IMR-90 (cell line): Measurements from ENCODE around the gene BTNL3. TPM values are rescaled to one million over a fixed set of nuclear protein-coding genes. Genes with fewer than 3 reads are reported as not detected.

Experiments used
- ATAC-seq: fragments of 200-7000 bp; cut with Tn5 transposase; 2 replicates; pipeline ENCODE4 v1.9.1; 2020; ENCODE audit warnings: low read depth, mild to moderate bottlenecking, moderate library complexity
- BruUV-seq: library from RNA; stranded (reverse); fragments of 400-500 nt; replicated peaks from 2 replicates; lab custom pipeline; 2021; lab: Mats Ljungman, UMichigan
- CTCF ChIA-PET: fragments of 300-600 bp; formaldehyde crosslinking; extraction: SDS; loops from one replicate; lab custom pipeline; 2021; ENCODE audit warnings: antibody characterized with exemption; lab: Yijun Ruan, JAX
- POLR2A ChIA-PET: fragments of 300-600 bp; sonication (Branson Sonifier 250); formaldehyde crosslinking; loops from one replicate; lab custom pipeline; 2022; ENCODE audit warnings: antibody characterized with exemption; ENCODE audit not compliant: unreplicated experiment; lab: Charles Lee
- DNase-seq: peaks from one replicate; pipeline ENCODE4 v3.0.0; 2013
- H2AFZ ChIP-seq: replicated peaks from 2 replicates; pipeline ENCODE3; 2013; ENCODE audit warnings: low read length, mild to moderate bottlenecking; ENCODE audit not compliant: poor library complexity
- H2AK5ac ChIP-seq: 2 replicates; pipeline ENCODE4 v1.6.1; 2013; ENCODE audit warnings: low read depth, low read length, inconsistent platforms
- H2AK9ac ChIP-seq: replicated peaks from 2 replicates; pipeline ENCODE3; 2013; ENCODE audit warnings: mild to moderate bottlenecking, low read depth, low read length, moderate library complexity; ENCODE audit not compliant: poor library complexity
- H2BK120ac ChIP-seq: 2 replicates; pipeline ENCODE4 v1.6.1; 2013; ENCODE audit warnings: low read depth, low read length, inconsistent platforms
- H2BK15ac ChIP-seq: 3 replicates; pipeline ENCODE4 v1.6.1; 2013; ENCODE audit warnings: low read depth, low read length, inconsistent platforms
- H2BK20ac ChIP-seq: 2 replicates; pipeline ENCODE4 v1.6.1; 2013; ENCODE audit warnings: low read depth, mild to moderate bottlenecking, inconsistent platforms, low read length, moderate library complexity
- H2BK5ac ChIP-seq: 2 replicates; pipeline ENCODE4 v1.6.1; 2013; ENCODE audit warnings: mild to moderate bottlenecking, low read depth, low read length, inconsistent platforms; ENCODE audit not compliant: poor library complexity, severe bottlenecking
- H3K14ac ChIP-seq: replicated peaks from 2 replicates; pipeline ENCODE4 v1.6.1; 2013; ENCODE audit warnings: low read depth, low read length, inconsistent platforms
- H3K18ac ChIP-seq: 2 replicates; pipeline ENCODE4 v1.6.1; 2013; ENCODE audit warnings: low read depth, low read length, control low read depth
- H3K23ac ChIP-seq: 2 replicates; pipeline ENCODE4 v1.6.1; 2013; ENCODE audit warnings: low read depth, low read length, inconsistent platforms
- H3K27ac ChIP-seq: 2 replicates; pipeline ENCODE4 v1.5.1; 2013; ENCODE audit warnings: mild to moderate bottlenecking, control low read depth, low read length; ENCODE audit not compliant: insufficient read depth
- H3K27me3 ChIP-seq: 2 replicates; pipeline ENCODE4 v1.6.1; 2013; ENCODE audit warnings: low read length; ENCODE audit not compliant: control insufficient read depth, insufficient read depth
- H3K36me3 ChIP-seq: 2 replicates; pipeline ENCODE4 v1.6.1; 2013; ENCODE audit warnings: low read length, mixed read lengths; ENCODE audit not compliant: control insufficient read depth, insufficient read depth
- H3K4ac ChIP-seq: 2 replicates; pipeline ENCODE4 v1.6.1; 2013; ENCODE audit warnings: low read depth, low read length, inconsistent platforms
- H3K4me1 ChIP-seq: 2 replicates; pipeline ENCODE4 v1.6.1; 2013; ENCODE audit warnings: low read length, mixed read lengths; ENCODE audit not compliant: control insufficient read depth, insufficient read depth
- H3K4me2 ChIP-seq: 2 replicates; pipeline ENCODE4 v1.6.1; 2013; ENCODE audit warnings: low read depth, mild to moderate bottlenecking, control low read depth, low read length, moderate library complexity
- H3K4me3 ChIP-seq: 2 replicates; pipeline ENCODE4 v1.5.1; 2013; ENCODE audit warnings: low read depth, mild to moderate bottlenecking, control low read depth, low read length, moderate library complexity; ENCODE audit not compliant: insufficient read depth
- H3K56ac ChIP-seq: 2 replicates; pipeline ENCODE4 v1.6.1; 2013; ENCODE audit warnings: low read length, inconsistent platforms; ENCODE audit not compliant: insufficient read depth; ENCODE audit errors: extremely low read depth
- H3K79me1 ChIP-seq, 2 experiments: 2 replicates each; pipeline ENCODE4 v1.6.1; 2013; ENCODE audit warnings: low read length in 2 of 2, inconsistent platforms in 1 of 2, low read depth in 1 of 2
- H3K9ac ChIP-seq: 2 replicates; pipeline ENCODE4 v1.6.1; 2013; ENCODE audit warnings: low read depth, low read length, control low read depth
- H3K9me1 ChIP-seq: 2 replicates; pipeline ENCODE4 v1.6.1; 2013; ENCODE audit warnings: low read length, inconsistent platforms; ENCODE audit not compliant: insufficient read depth
- H3K9me3 ChIP-seq: 2 replicates; pipeline ENCODE4 v1.6.1; 2013; ENCODE audit warnings: low read length; ENCODE audit not compliant: control insufficient read depth, insufficient read depth
- H4K20me1 ChIP-seq: 2 replicates; pipeline ENCODE4 v1.6.1; 2013; ENCODE audit warnings: low read length, inconsistent platforms; ENCODE audit not compliant: insufficient read depth
- H4K5ac ChIP-seq: 2 replicates; pipeline ENCODE4 v1.6.1; 2013; ENCODE audit warnings: mild to moderate bottlenecking, low read depth, low read length, control low read depth
- H4K8ac ChIP-seq, 2 experiments: 2 replicates each; pipeline ENCODE4 v1.6.1; 2013; ENCODE audit warnings: low read depth in 2 of 2, low read length in 2 of 2, control low read depth in 1 of 2, inconsistent platforms in 1 of 2
- H4K91ac ChIP-seq: 2 replicates; pipeline ENCODE4 v1.6.1; 2013; ENCODE audit warnings: low read depth, low read length, inconsistent platforms; ENCODE audit not compliant: insufficient read depth
- BHLHE40 ChIP-seq: fragments of 150-350 bp; IDR thresholded peaks from 2 replicates; pipeline ENCODE4 v1.6.1; 2016; ENCODE audit warnings: mild to moderate bottlenecking, low read depth, low read length
- CHD1 ChIP-seq: IDR thresholded peaks from 2 replicates; pipeline ENCODE4 v1.6.1; 2012; ENCODE audit warnings: low read depth, low read length, improper control_type of control experiment
- MAFK ChIP-seq: IDR thresholded peaks from 2 replicates; pipeline ENCODE4 v1.6.1; 2012; ENCODE audit warnings: low read depth, low read length, improper control_type of control experiment
- MXI1 ChIP-seq: IDR thresholded peaks from 2 replicates; pipeline ENCODE4 v1.6.1; 2012; ENCODE audit warnings: low read depth, mild to moderate bottlenecking, low read length, moderate library complexity, borderline replicate concordance
- NFE2L2 ChIP-seq: fragments of 150-350 bp; IDR thresholded peaks from 2 replicates; pipeline ENCODE4 v1.6.1; 2016; ENCODE audit warnings: low read depth, mild to moderate bottlenecking, low read length
- RAD21 ChIP-seq: IDR thresholded peaks from 2 replicates; pipeline ENCODE4 v1.6.1; 2012; ENCODE audit warnings: low read length, improper control_type of control experiment
- RCOR1 ChIP-seq: IDR thresholded peaks from 2 replicates; pipeline ENCODE4 v1.6.1; 2012; ENCODE audit warnings: mild to moderate bottlenecking, low read length, improper control_type of control experiment; ENCODE audit not compliant: insufficient replicate concordance
- RFX5 ChIP-seq: IDR thresholded peaks from 2 replicates; pipeline ENCODE4 v1.8.0; 2012; ENCODE audit warnings: low read depth, mild to moderate bottlenecking, low read length, moderate library complexity
- SMC3 ChIP-seq: fragments of 150-350 bp; IDR thresholded peaks from 2 replicates; pipeline ENCODE4 v1.6.1; 2016; ENCODE audit warnings: low read depth, mild to moderate bottlenecking, antibody characterized with exemption, low read length, moderate library complexity
- WGBS, 2 experiments: methylation state at CpG; one replicate each; pipeline versions ENCODE4 v1.1.5 to v1.1.7; 2013; ENCODE audit warnings: missing lambda C conversion rate in 2 of 2; ENCODE audit not compliant: insufficient read length in 1 of 2; ENCODE audit errors: extremely low coverage in 2 of 2; 5-methylcytosine and 5-hydroxymethylcytosine counted together
- dilution Hi-C: fragments of 300-500 bp; cut with HindIII; formaldehyde crosslinking; loops from one replicate; pipeline ENCODE4 v1.14.3; 2018; ENCODE audit warnings: low sequenced_read_pairs; ENCODE audit not compliant: unreplicated experiment
- in situ Hi-C: fragments of 300-500 bp; cut with MboI; formaldehyde crosslinking; loops from 3 replicates; pipeline ENCODE4 v1.14.3; 2019; ENCODE audit warnings: low sequenced_read_pairs, inconsistent platforms, mixed read lengths
- intact Hi-C: fragments of 100-400 bp; cut with micrococcal nuclease; formaldehyde crosslinking; loops from 2 replicates; pipeline ENCODE4 v1.10.0; 2022
- polyA plus RNA-seq, 3 experiments: library from polyadenylated mRNA; depleted of rRNA; stranded (reverse); fragments of >200 nt; gene quantifications; 2 replicates each; pipeline ENCODE4 v1.2.3, GENCODE V29; 2012; ENCODE audit warnings: low replicate concordance in 1 of 3
- total RNA-seq: library from RNA; depleted of rRNA; stranded (reverse); fragments of >200 nt; gene quantifications from 2 replicates; pipeline ENCODE4 v1.2.3, GENCODE V29; 2012
- TF ChIP-seq, protein P1 (sequence below): fragments of 150-350 bp; IDR thresholded peaks from 2 replicates; pipeline ENCODE4 v1.6.1; 2017; ENCODE audit warnings: mild to moderate bottlenecking, antibody characterized with exemption, low read length, low read depth

The BTNL3 gene
- total and polyA plus RNA-seq, 2 of the 4 experiments (the other 2 are of a cell fraction) = not detected

DNA sequence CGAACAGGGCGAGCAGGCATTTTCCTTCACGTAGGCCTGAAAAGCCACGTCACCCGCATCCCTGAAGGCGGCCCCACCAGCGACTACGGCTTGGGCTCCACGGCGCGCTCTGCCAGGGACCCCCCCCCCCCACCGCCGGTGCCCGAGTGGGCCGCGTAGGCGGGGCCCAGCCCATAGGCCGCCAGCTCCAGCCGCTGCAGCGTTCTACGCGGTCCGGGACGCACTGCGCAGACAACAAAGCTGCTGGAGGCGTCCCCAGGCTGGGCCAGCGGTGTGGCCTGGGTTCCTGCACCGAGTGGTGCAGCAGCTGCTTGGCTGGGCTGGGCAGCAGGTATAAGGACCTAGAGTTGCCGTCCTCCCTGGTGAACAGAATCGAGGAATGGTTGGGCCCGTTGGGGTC is 18.3 kb upstream of the BTNL3 start:
- Histone ChIP-seq H3K36me3 (no peaks in the 10 kb centered on the region), H2BK5ac (no peak overlapping the region), H2AK5ac (no peak overlapping the region), H4K8ac (no peak overlapping the region), H2BK20ac (no peak overlapping the region), H3K9me1 (no peaks in the 10 kb centered on the region), H3K9ac (no peak overlapping the region), H3K4me2 (no peak overlapping the region), H3K18ac (no peak overlapping the region), H3K27me3 (no peaks in the 10 kb centered on the region), H4K91ac (no peak overlapping the region), H3K9me3 (no peaks in the 10 kb centered on the region; the same call in 1 of the 2 replicates), H3K79me1 (no peaks in the 10 kb centered on the region), H3K14ac (no peak overlapping the region), H2BK15ac (no peak overlapping the region), H3K4ac (no peak overlapping the region), H4K5ac (no peak overlapping the region), H2AK9ac (no peak overlapping the region), H4K20me1 (no peaks in the 10 kb centered on the region), H3K4me1 (no peaks in the 10 kb centered on the region), H2BK120ac (no peak overlapping the region), H2AFZ (no peak overlapping the region), H3K23ac (no peak overlapping the region), H3K4me3 (no peak overlapping the region), H3K27ac (no peak overlapping the region), H3K56ac (no peak overlapping the region)
- no CpG with 5 or more reads among the region's 31 CpGs for WGBS, 2 experiments
- intact Hi-C loops = no loop called here
- dilution Hi-C loops = no loop called here
- TF ChIP-seq NFE2L2 (no peak), RCOR1 (no peak), RAD21 (no peak), CHD1 (no peak), MXI1 (no peak), MAFK (no peak), BHLHE40 (no peak), RFX5 (no peak), SMC3 (no peak)
- TF ChIP-seq, protein P1, sequence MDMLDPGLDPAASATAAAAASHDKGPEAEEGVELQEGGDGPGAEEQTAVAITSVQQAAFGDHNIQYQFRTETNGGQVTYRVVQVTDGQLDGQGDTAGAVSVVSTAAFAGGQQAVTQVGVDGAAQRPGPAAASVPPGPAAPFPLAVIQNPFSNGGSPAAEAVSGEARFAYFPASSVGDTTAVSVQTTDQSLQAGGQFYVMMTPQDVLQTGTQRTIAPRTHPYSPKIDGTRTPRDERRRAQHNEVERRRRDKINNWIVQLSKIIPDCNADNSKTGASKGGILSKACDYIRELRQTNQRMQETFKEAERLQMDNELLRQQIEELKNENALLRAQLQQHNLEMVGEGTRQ = no peak
- DNase-seq (no peak), ATAC-seq (no peak)
- in situ Hi-C loops = no loop called here
- POLR2A ChIA-PET = no interaction called here
- CTCF ChIA-PET = no interaction called here
- BruUV-seq = no TSS peak
